MM.1S (cell line): ENCODE data around the gene ABCA10.

Experiments used
- DNase-seq: peaks from one replicate; pipeline ENCODE4 v3.0.0-alpha.2; 2015
- H2AFZ ChIP-seq: fragments of 300-600 bp; sonication (generic); 2 replicates; pipeline ENCODE4 v1.6.0; 2016; ENCODE audit warnings: antibody characterized with exemption, low read length
- H3F3A ChIP-seq: fragments of 300-600 bp; sonication (generic); 2 replicates; pipeline ENCODE4 v1.6.1; 2016; ENCODE audit warnings: mild to moderate bottlenecking, antibody characterized with exemption, low read length, moderate library complexity, mixed read lengths; ENCODE audit not compliant: insufficient read depth
- H3K27ac ChIP-seq: fragments of 300-600 bp; sonication (generic); 2 replicates; pipeline ENCODE4 v1.5.1; 2016; ENCODE audit warnings: mild to moderate bottlenecking, low read length
- H3K27me3 ChIP-seq: fragments of 300-600 bp; sonication (generic); replicated peaks from 2 replicates; pipeline ENCODE4 v1.6.0; 2016; ENCODE audit warnings: low read length; ENCODE audit not compliant: insufficient read depth
- H3K36me3 ChIP-seq: fragments of 300-600 bp; sonication (generic); replicated peaks from 2 replicates; pipeline ENCODE4 v1.6.1; 2016; ENCODE audit warnings: mild to moderate bottlenecking, low read length, mixed read lengths; ENCODE audit not compliant: insufficient read depth
- H3K4me1 ChIP-seq: fragments of 300-600 bp; sonication (generic); 2 replicates; pipeline ENCODE4 v1.6.1; 2016; ENCODE audit warnings: low read length, mixed read lengths
- H3K4me2 ChIP-seq: fragments of 300-600 bp; sonication (generic); 2 replicates; pipeline ENCODE4 v1.6.0; 2016; ENCODE audit warnings: low read depth, low read length
- H3K4me3 ChIP-seq: fragments of 300-600 bp; sonication (generic); 2 replicates; pipeline ENCODE4 v1.5.1; 2016; ENCODE audit warnings: low read length, mixed read lengths
- H3K79me2 ChIP-seq: fragments of 300-600 bp; sonication (generic); 2 replicates; pipeline ENCODE4 v1.6.1; 2016; ENCODE audit warnings: mixed run types, low read length, mixed read lengths
- H3K9ac ChIP-seq: fragments of 300-600 bp; sonication (generic); 2 replicates; pipeline ENCODE4 v1.6.1; 2016; ENCODE audit warnings: low read length, mixed read lengths
- H3K9me2 ChIP-seq: fragments of 300-600 bp; sonication (generic); replicated peaks from 2 replicates; pipeline ENCODE4 v1.6.1; 2016; ENCODE audit warnings: mild to moderate bottlenecking, low read length, mixed read lengths; ENCODE audit not compliant: insufficient read depth
- H3K9me3 ChIP-seq: fragments of 300-600 bp; sonication (generic); replicated peaks from 2 replicates; pipeline ENCODE4 v1.6.1; 2016; ENCODE audit warnings: mild to moderate bottlenecking, low read length, mixed read lengths; ENCODE audit not compliant: insufficient read depth
- H4K20me1 ChIP-seq: fragments of 300-600 bp; sonication (generic); 2 replicates; pipeline ENCODE4 v1.6.1; 2016; ENCODE audit warnings: mild to moderate bottlenecking, low read length, moderate library complexity, mixed read lengths; ENCODE audit not compliant: insufficient read depth
- EZH2 ChIP-seq: fragments of 300-600 bp; sonication (generic); optimal IDR thresholded peaks from 2 replicates; pipeline ENCODE3; 2017; ENCODE audit warnings: low read depth, mild to moderate bottlenecking, antibody characterized with exemption, low read length, mixed read lengths
- EZH2phosphoT487 ChIP-seq: fragments of 300-600 bp; sonication (generic); IDR thresholded peaks from 2 replicates; pipeline ENCODE4 v1.6.1; 2018; ENCODE audit warnings: antibody characterized with exemption, low read length
- TF ChIP-seq, protein P1 (sequence below): fragments of 300-600 bp; sonication (generic); IDR thresholded peaks from 2 replicates; pipeline ENCODE4 v1.5.1; 2016; ENCODE audit warnings: antibody characterized with exemption, low read length, mixed read lengths

Gene ABCA10

DNA sequence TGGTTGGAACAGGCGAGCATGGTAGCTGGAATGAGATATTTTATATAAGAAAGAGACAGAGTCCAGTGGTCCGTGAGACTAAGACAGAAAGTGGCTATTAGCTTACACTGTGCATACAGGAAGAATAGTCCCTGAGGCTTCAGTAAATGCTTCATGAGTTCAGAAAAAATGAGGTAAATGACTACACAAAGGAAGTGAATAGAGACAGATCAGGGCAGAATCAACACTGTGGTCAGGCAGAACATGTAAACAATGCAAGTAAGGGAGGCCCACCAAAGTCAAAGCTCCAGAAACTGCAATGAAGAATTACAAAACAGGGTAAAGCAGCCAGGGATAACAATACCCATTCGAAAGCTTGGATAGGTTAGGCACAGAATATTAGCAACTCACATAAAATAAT lies 4.8 kb downstream of the ABCA10 start:
- no peak overlapping the region for H3K4me3 ChIP-seq
- no peaks in the 10 kb centered on the region for H3K4me1 ChIP-seq
- no peaks in the 10 kb centered on the region for H3K9me2 ChIP-seq
- H4K20me1 ChIP-seq = no peaks in the 10 kb centered on the region
- no peak overlapping the region for H3K9ac ChIP-seq
- H2AFZ ChIP-seq = no peak overlapping the region
- no peak for DNase-seq
- H3K27ac ChIP-seq = no peak overlapping the region
- H3K27me3 ChIP-seq = no peaks in the 10 kb centered on the region
- H3K79me2 ChIP-seq = no peaks in the 10 kb centered on the region
- H3K9me3 ChIP-seq = no peaks in the 10 kb centered on the region
- no peak overlapping the region for H3K4me2 ChIP-seq
- no peaks in the 10 kb centered on the region for H3F3A ChIP-seq
- no peaks in the 10 kb centered on the region for H3K36me3 ChIP-seq
- no peak for TF ChIP-seq EZH2
- TF ChIP-seq, protein P1, sequence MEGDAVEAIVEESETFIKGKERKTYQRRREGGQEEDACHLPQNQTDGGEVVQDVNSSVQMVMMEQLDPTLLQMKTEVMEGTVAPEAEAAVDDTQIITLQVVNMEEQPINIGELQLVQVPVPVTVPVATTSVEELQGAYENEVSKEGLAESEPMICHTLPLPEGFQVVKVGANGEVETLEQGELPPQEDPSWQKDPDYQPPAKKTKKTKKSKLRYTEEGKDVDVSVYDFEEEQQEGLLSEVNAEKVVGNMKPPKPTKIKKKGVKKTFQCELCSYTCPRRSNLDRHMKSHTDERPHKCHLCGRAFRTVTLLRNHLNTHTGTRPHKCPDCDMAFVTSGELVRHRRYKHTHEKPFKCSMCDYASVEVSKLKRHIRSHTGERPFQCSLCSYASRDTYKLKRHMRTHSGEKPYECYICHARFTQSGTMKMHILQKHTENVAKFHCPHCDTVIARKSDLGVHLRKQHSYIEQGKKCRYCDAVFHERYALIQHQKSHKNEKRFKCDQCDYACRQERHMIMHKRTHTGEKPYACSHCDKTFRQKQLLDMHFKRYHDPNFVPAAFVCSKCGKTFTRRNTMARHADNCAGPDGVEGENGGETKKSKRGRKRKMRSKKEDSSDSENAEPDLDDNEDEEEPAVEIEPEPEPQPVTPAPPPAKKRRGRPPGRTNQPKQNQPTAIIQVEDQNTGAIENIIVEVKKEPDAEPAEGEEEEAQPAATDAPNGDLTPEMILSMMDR = no peak
- no peak for TF ChIP-seq EZH2phosphoT487

GRCh38 chr17:69222707-69223258 lies 5.8 kb downstream of the ABCA10 start:
- Histone ChIP-seq H2AFZ (no peak overlapping the region), H3K27ac (no peak overlapping the region), H3K4me1 (no peaks in the 10 kb centered on the region), H3K36me3 (no peaks in the 10 kb centered on the region), H3K4me2 (no peak overlapping the region), H3K9ac (no peak overlapping the region), H4K20me1 (no peaks in the 10 kb centered on the region), H3K9me3 (no peaks in the 10 kb centered on the region), H3K4me3 (no peak overlapping the region), H3F3A (no peaks in the 10 kb centered on the region), H3K79me2 (no peaks in the 10 kb centered on the region), H3K27me3 (no peaks in the 10 kb centered on the region), H3K9me2 (no peaks in the 10 kb centered on the region)
- DNase-seq = no peak
- TF ChIP-seq, protein P1 = no peak
- TF ChIP-seq EZH2 (no peak), EZH2phosphoT487 (no peak)

DNA sequence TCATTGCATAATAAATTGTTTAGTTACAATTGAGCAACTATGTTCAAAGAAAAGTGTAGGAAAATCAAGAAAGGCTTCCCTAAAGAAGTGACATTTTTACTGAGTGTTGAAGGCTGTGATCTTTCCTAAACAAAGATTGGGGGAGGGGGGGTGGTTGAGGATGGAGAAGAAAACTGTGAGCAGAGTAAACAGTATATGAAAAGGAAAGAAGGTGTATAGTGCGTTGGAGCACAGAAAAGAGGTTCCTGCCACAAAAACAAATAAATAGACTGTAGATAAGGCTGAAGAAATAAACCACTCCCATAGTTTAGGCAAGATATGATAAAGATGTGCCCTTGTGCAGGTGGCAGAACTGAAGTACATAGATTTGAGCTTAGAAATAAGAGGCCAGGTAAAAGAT lies 8.5 kb downstream of the ABCA10 start:
- H3K36me3 ChIP-seq = no peaks in the 10 kb centered on the region
- no peak overlapping the region for H3K9ac ChIP-seq
- DNase-seq = no peak
- H2AFZ ChIP-seq = no peak overlapping the region
- no peaks in the 10 kb centered on the region for H4K20me1 ChIP-seq
- no peaks in the 10 kb centered on the region for H3K4me1 ChIP-seq
- no peak overlapping the region for H3K4me3 ChIP-seq
- H3F3A ChIP-seq = no peaks in the 10 kb centered on the region
- no peaks in the 10 kb centered on the region for H3K9me3 ChIP-seq
- no peaks in the 10 kb centered on the region for H3K79me2 ChIP-seq
- TF ChIP-seq, protein P1 = no peak
- TF ChIP-seq EZH2 (no peak), EZH2phosphoT487 (no peak)
- no peaks in the 10 kb centered on the region for H3K27me3 ChIP-seq
- H3K27ac ChIP-seq = no peak overlapping the region
- no peak overlapping the region for H3K4me2 ChIP-seq
- no peaks in the 10 kb centered on the region for H3K9me2 ChIP-seq
